ENCODE results near the gene HASPIN.

HASPIN gene

GRCh38 chr17:3761036-3761917 lies 37.6 kb downstream of the HASPIN start:
- DNase-seq (ENCODE audit: insufficient read length, low spot score) (no peak), FAIRE-seq (no peak)
- TF ChIP-seq POLR2A (IDR thresholded peaks at IDR 0.05; ENCODE audit: low read depth, low read length) = no peak
- TF ChIP-seq TAF1 (IDR thresholded peaks at IDR 0.05; ENCODE audit: low read depth, low read length) = no peak
- TF ChIP-seq POU2F2 (IDR thresholded peaks at IDR 0.05; ENCODE audit: low read depth, low read length) = no peak
- TF ChIP-seq SPI1 (IDR thresholded peaks at IDR 0.05; ENCODE audit: low read depth, low read length) = no peak
- TF ChIP-seq PAX5 (IDR thresholded peaks at IDR 0.05; ENCODE audit: insufficient read depth, low read length, severe bottlenecking) = no peak
- TF ChIP-seq POLR2AphosphoS5 (IDR thresholded peaks at IDR 0.05; ENCODE audit: low read depth, low read length) = no peak

- FAIRE-seq = no peak
- DNase-seq (ENCODE audit: insufficient read length, low spot score) = no peak
- TF ChIP-seq POLR2A (IDR thresholded peaks at IDR 0.05; ENCODE audit: low read depth, low read length) = no peak
Observed at GRCh38 chr17:3761918-3762380, 38.2 kb downstream of the HASPIN start.

GRCh38 chr17:3762922-3763776 lies 39.4 kb downstream of the HASPIN start:
- DNase-seq (ENCODE audit: insufficient read length, low spot score) (peak; percentile 56), FAIRE-seq (peak; percentile 92)
- TF ChIP-seq PAX5 (IDR thresholded peaks at IDR 0.05; ENCODE audit: insufficient read depth, low read length, severe bottlenecking) = no peak
- TF ChIP-seq POLR2AphosphoS5 (IDR thresholded peaks at IDR 0.05; ENCODE audit: low read depth, low read length) = no peak
- no peak for TF ChIP-seq POU2F2 (IDR thresholded peaks at IDR 0.05; ENCODE audit: low read depth, low read length)
- peak; percentile 45; the same call in 1 of the 2 replicates for TF ChIP-seq SPI1 (IDR thresholded peaks at IDR 0.05; ENCODE audit: low read depth, low read length)
- no peak for TF ChIP-seq POLR2A (IDR thresholded peaks at IDR 0.05; ENCODE audit: low read depth, low read length)
- TF ChIP-seq TAF1 (IDR thresholded peaks at IDR 0.05; ENCODE audit: low read depth, low read length) = no peak

GRCh38 chr17:3763777-3764170 lies 40.1 kb downstream of the HASPIN start:
- FAIRE-seq (no peak), DNase-seq (ENCODE audit: insufficient read length, low spot score) (no peak)
- TF ChIP-seq PAX5 (IDR thresholded peaks at IDR 0.05; ENCODE audit: insufficient read depth, low read length, severe bottlenecking) = no peak
- no peak for TF ChIP-seq POU2F2 (IDR thresholded peaks at IDR 0.05; ENCODE audit: low read depth, low read length)
- no peak for TF ChIP-seq TAF1 (IDR thresholded peaks at IDR 0.05; ENCODE audit: low read depth, low read length)
- no peak for TF ChIP-seq SPI1 (IDR thresholded peaks at IDR 0.05; ENCODE audit: low read depth, low read length)
- TF ChIP-seq POLR2AphosphoS5 (IDR thresholded peaks at IDR 0.05; ENCODE audit: low read depth, low read length) = no peak
- no peak for TF ChIP-seq POLR2A (IDR thresholded peaks at IDR 0.05; ENCODE audit: low read depth, low read length)

- FAIRE-seq = no peak
- TF ChIP-seq POLR2A (IDR thresholded peaks at IDR 0.05; ENCODE audit: low read depth, low read length) (no peak), POU2F2 (IDR thresholded peaks at IDR 0.05; ENCODE audit: low read depth, low read length) (no peak), PAX5 (IDR thresholded peaks at IDR 0.05; ENCODE audit: insufficient read depth, low read length, severe bottlenecking) (no peak), POLR2AphosphoS5 (IDR thresholded peaks at IDR 0.05; ENCODE audit: low read depth, low read length) (no peak), SPI1 (IDR thresholded peaks at IDR 0.05; ENCODE audit: low read depth, low read length) (no peak), TAF1 (IDR thresholded peaks at IDR 0.05; ENCODE audit: low read depth, low read length) (no peak)
Observed at GRCh38 chr17:3765981-3766380, 42.3 kb downstream of the HASPIN start.

GRCh38 chr17:3766779-3767178 lies 43.1 kb downstream of the HASPIN start:
- no peak for FAIRE-seq
- no peak for DNase-seq (ENCODE audit: insufficient read length, low spot score)
- TF ChIP-seq POU2F2 (IDR thresholded peaks at IDR 0.05; ENCODE audit: low read depth, low read length) (no peak), TAF1 (IDR thresholded peaks at IDR 0.05; ENCODE audit: low read depth, low read length) (no peak), SPI1 (IDR thresholded peaks at IDR 0.05; ENCODE audit: low read depth, low read length) (no peak), POLR2A (IDR thresholded peaks at IDR 0.05; ENCODE audit: low read depth, low read length) (no peak), PAX5 (IDR thresholded peaks at IDR 0.05; ENCODE audit: insufficient read depth, low read length, severe bottlenecking) (no peak), POLR2AphosphoS5 (IDR thresholded peaks at IDR 0.05; ENCODE audit: low read depth, low read length) (no peak)

More at GRCh38 chr17:3765981-3766380, 42.3 kb downstream of the HASPIN start:
- no peak for DNase-seq (ENCODE audit: insufficient read length, low spot score)

GRCh38 chr17:3768341-3768740 lies 44.6 kb downstream of the HASPIN start:
- no peak for TF ChIP-seq POLR2A (IDR thresholded peaks at IDR 0.05; ENCODE audit: low read depth, low read length)
- no peak for TF ChIP-seq POU2F2 (IDR thresholded peaks at IDR 0.05; ENCODE audit: low read depth, low read length)
- TF ChIP-seq POLR2AphosphoS5 (IDR thresholded peaks at IDR 0.05; ENCODE audit: low read depth, low read length) = no peak
- TF ChIP-seq PAX5 (IDR thresholded peaks at IDR 0.05; ENCODE audit: insufficient read depth, low read length, severe bottlenecking) = no peak
- TF ChIP-seq TAF1 (IDR thresholded peaks at IDR 0.05; ENCODE audit: low read depth, low read length) = no peak
- TF ChIP-seq SPI1 (IDR thresholded peaks at IDR 0.05; ENCODE audit: low read depth, low read length) = no peak
- DNase-seq (ENCODE audit: insufficient read length, low spot score) (no peak), FAIRE-seq (no peak)

GRCh38 chr17:3768769-3769168 lies 45.1 kb downstream of the HASPIN start:
- no peak for FAIRE-seq
- TF ChIP-seq POLR2AphosphoS5 (IDR thresholded peaks at IDR 0.05; ENCODE audit: low read depth, low read length) = no peak
- no peak for TF ChIP-seq PAX5 (IDR thresholded peaks at IDR 0.05; ENCODE audit: insufficient read depth, low read length, severe bottlenecking)
- TF ChIP-seq SPI1 (IDR thresholded peaks at IDR 0.05; ENCODE audit: low read depth, low read length) = no peak
- TF ChIP-seq POLR2A (IDR thresholded peaks at IDR 0.05; ENCODE audit: low read depth, low read length) = no peak
- TF ChIP-seq TAF1 (IDR thresholded peaks at IDR 0.05; ENCODE audit: low read depth, low read length) = no peak
- no peak for TF ChIP-seq POU2F2 (IDR thresholded peaks at IDR 0.05; ENCODE audit: low read depth, low read length)
- no peak for DNase-seq (ENCODE audit: insufficient read length, low spot score)

GRCh38 chr17:3770466-3770865 lies 46.8 kb downstream of the HASPIN start:
- FAIRE-seq (no peak), DNase-seq (ENCODE audit: insufficient read length, low spot score) (no peak)
- TF ChIP-seq POLR2AphosphoS5 (IDR thresholded peaks at IDR 0.05; ENCODE audit: low read depth, low read length) (no peak), POLR2A (IDR thresholded peaks at IDR 0.05; ENCODE audit: low read depth, low read length) (no peak), PAX5 (IDR thresholded peaks at IDR 0.05; ENCODE audit: insufficient read depth, low read length, severe bottlenecking) (no peak), SPI1 (IDR thresholded peaks at IDR 0.05; ENCODE audit: low read depth, low read length) (no peak), POU2F2 (IDR thresholded peaks at IDR 0.05; ENCODE audit: low read depth, low read length) (no peak), TAF1 (IDR thresholded peaks at IDR 0.05; ENCODE audit: low read depth, low read length) (no peak)
